Esophagus (tissue), 2 donors: ENCODE results near the gene LMO4. TPM values are rescaled to one million over a fixed set of nuclear protein-coding genes. Genes with fewer than 3 reads are reported as not detected.

ENCODE experiments used
- H3K27ac ChIP-seq, 2 donors: one replicate each; pipeline ENCODE4 v1.5.1; 2013; ENCODE audit warnings: low read depth in 2 of 2, mild to moderate bottlenecking in 2 of 2, inconsistent platforms in 1 of 2, low read length in 1 of 2, moderate library complexity in 1 of 2
- H3K27me3 ChIP-seq, 2 donors: one replicate each; pipeline ENCODE4 v1.6.1; 2013; ENCODE audit warnings: low read length in 2 of 2, control low read depth in 1 of 2, mild to moderate bottlenecking in 1 of 2; ENCODE audit not compliant: insufficient read depth in 2 of 2, control insufficient read depth in 1 of 2
- H3K36me3 ChIP-seq, 2 donors: one replicate each; pipeline ENCODE4 v1.6.1; 2013; ENCODE audit warnings: low read length in 1 of 2; ENCODE audit not compliant: control insufficient read depth in 2 of 2, insufficient read depth in 2 of 2
- H3K4me1 ChIP-seq, 2 donors: one replicate each; pipeline ENCODE4 v1.6.1; 2013; ENCODE audit warnings: low read length in 1 of 2; ENCODE audit not compliant: control insufficient read depth in 2 of 2, insufficient read depth in 2 of 2
- H3K4me3 ChIP-seq, 2 donors: one replicate each; pipeline ENCODE4 v1.5.1; 2013; ENCODE audit warnings: low read length in 2 of 2, mild to moderate bottlenecking in 2 of 2, low read depth in 1 of 2, moderate library complexity in 1 of 2
- H3K9me3 ChIP-seq, 2 donors: one replicate each; pipeline ENCODE4 v1.6.1; 2013; ENCODE audit warnings: mild to moderate bottlenecking in 2 of 2, low read depth in 1 of 2, low read length in 1 of 2, moderate library complexity in 1 of 2; ENCODE audit not compliant: control insufficient read depth in 2 of 2, insufficient read depth in 1 of 2
- WGBS, 2 donors: extraction: QIAGEN DNeasy Blood & Tissue Kit; methylation state at CpG; one replicate each; pipeline ENCODE4 v1.1.7; 2013; 5-methylcytosine and 5-hydroxymethylcytosine counted together
- polyA plus RNA-seq, 2 donors: library from polyadenylated mRNA; stranded (reverse); fragments of 200-250 nt; gene quantifications; one replicate each; pipeline ENCODE4 v1.2.3, GENCODE V29; 2013
- donor health status: healthy with polysubstance abuse.
- donor health status: Bipolar disorder and iron deficiency.

LMO4 gene
- polyA plus RNA-seq, 2 donors: 46.7 to 76.8 TPM

DNA sequence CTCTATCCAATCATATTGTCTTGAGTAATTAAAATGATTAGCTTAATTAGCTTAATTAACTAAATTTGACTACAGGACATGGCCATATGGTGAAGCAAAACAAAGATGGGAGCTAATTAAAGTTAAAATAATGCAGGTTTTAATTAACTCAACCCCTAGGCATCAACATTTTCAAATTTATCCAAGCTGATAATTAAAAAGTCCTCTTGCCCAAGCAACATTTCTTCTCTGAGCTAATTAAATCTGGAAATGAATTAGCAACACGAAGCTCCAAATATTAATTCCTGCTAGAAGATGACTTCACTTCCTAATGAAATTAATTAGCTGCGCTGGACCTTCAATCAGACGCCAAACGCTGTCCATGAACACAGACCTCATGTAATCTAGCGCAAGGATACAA, 27.9 kb downstream of the LMO4 start:
- no peaks in the 10 kb centered on the region for H3K27me3 ChIP-seq
- H3K4me1 ChIP-seq: no peaks in the 10 kb centered on the region
- no peak overlapping the region for H3K27ac ChIP-seq
- 86 to 95% methylated on average over 5 of the region's 5 CpGs for WGBS, 2 donors
- no peak overlapping the region for H3K4me3 ChIP-seq
- peaks cover 0 to 7% of the 10 kb centered on the region in 2 donors for H3K36me3 ChIP-seq
- H3K9me3 ChIP-seq: no peaks in the 10 kb centered on the region

- no peak overlapping the region for H3K4me3 ChIP-seq
- no peak overlapping the region for H3K27ac ChIP-seq
- H3K27me3 ChIP-seq: no peaks in the 10 kb centered on the region
- no peaks in the 10 kb centered on the region for H3K4me1 ChIP-seq
- H3K36me3 ChIP-seq: peaks cover 0 to 7% of the 10 kb centered on the region in 2 donors
- 79 to 94% methylated on average over 1 of the region's 1 CpG for WGBS, 2 donors
- no peaks in the 10 kb centered on the region for H3K9me3 ChIP-seq
Measured at GRCh38 chr1:87358219-87358618, 29.5 kb downstream of the LMO4 start.

- Histone ChIP-seq H3K27me3 (no peaks in the 10 kb centered on the region), H3K36me3 (peaks cover 0 to 7% of the 10 kb centered on the region in 2 donors), H3K9me3 (no peaks in the 10 kb centered on the region), H3K27ac (no peak overlapping the region), H3K4me1 (no peaks in the 10 kb centered on the region), H3K4me3 (no peak overlapping the region)
- 92 to 95% methylated on average over 1 of the region's 1 CpG for WGBS, 2 donors
Measured at GRCh38 chr1:87359586-87359985, 30.9 kb downstream of the LMO4 start.

- H3K9me3 ChIP-seq: no peaks in the 10 kb centered on the region
- H3K36me3 ChIP-seq: peaks cover 0 to 7% of the 10 kb centered on the region in 2 donors
- H3K27ac ChIP-seq: no peak overlapping the region
- no peaks in the 10 kb centered on the region for H3K4me1 ChIP-seq
- H3K4me3 ChIP-seq: no peak overlapping the region
- WGBS, 2 donors: 73 to 79% methylated on average over 5 of the region's 5 CpGs
- H3K27me3 ChIP-seq: no peaks in the 10 kb centered on the region
Measured at GRCh38 chr1:87362063-87362833, 33.6 kb downstream of the LMO4 start.

DNA sequence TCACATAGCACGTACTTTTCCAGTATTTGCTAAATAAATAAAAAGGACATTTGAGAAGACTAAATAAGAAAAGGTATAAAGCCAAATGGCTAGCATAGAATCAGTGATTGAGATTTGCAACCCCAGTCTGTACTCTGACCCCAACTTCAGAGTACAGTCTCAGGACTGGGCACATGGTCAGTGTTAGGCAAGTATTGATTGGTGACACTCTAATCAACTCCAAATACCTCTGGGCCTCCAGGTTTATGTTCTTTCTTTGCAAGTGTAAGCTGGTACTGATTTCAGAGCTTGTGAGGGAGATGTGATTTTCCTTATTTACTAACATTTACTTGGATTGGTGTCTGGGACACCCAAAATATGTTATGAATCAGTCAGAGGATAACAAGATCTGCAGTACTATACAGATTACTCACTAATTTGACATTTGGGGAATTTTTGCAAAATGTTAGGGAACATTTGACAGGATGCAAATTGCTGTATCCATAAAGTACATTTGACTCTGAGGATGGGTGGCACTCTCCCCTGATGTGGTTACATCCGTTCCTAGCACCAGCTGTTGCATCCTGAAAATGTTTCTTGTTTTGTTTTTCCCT, 34.2 kb downstream of the LMO4 start:
- H3K4me1 ChIP-seq: no peaks in the 10 kb centered on the region
- no peak overlapping the region for H3K27ac ChIP-seq
- H3K4me3 ChIP-seq: no peak overlapping the region
- WGBS, 2 donors: 86 to 89% methylated on average over 2 of the region's 2 CpGs
- H3K27me3 ChIP-seq: no peaks in the 10 kb centered on the region
- H3K36me3 ChIP-seq: peaks cover 0 to under 1% of the 10 kb centered on the region in 2 donors
- no peaks in the 10 kb centered on the region for H3K9me3 ChIP-seq

- Histone ChIP-seq H3K9me3 (no peaks in the 10 kb centered on the region), H3K4me3 (no peak overlapping the region), H3K36me3 (no peaks in the 10 kb centered on the region), H3K27me3 (no peaks in the 10 kb centered on the region), H3K4me1 (no peaks in the 10 kb centered on the region), H3K27ac (no peak overlapping the region)
- 63% methylated on average over 3 of the region's 3 CpGs for WGBS, 2 donors
Measured at GRCh38 chr1:87367549-87367948, 38.9 kb downstream of the LMO4 start.

DNA sequence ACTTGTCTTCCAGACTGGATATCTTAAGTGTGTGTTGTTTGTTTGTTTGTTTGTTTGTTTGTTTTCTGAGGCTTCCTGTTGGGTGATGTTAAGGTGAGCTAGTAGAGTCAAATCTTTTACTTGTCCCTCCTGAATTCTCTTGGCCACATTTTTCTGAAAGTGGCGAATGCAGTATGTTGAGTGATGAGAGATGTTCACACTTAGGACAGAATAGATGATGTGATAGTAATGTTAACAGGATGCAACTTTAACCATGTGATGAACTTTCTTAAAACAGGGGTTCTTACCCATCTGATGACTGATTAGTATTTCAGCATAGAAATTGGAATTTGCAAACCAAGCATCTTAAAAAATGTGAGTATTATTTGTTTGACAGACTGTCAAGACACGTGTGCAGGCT, 40.2 kb downstream of the LMO4 start:
- Histone ChIP-seq H3K4me1 (no peaks in the 10 kb centered on the region), H3K4me3 (no peak overlapping the region), H3K27ac (no peak overlapping the region), H3K9me3 (no peaks in the 10 kb centered on the region), H3K36me3 (no peaks in the 10 kb centered on the region), H3K27me3 (no peaks in the 10 kb centered on the region)
- WGBS, 2 donors: 75 to 77% methylated on average over 2 of the region's 2 CpGs

DNA sequence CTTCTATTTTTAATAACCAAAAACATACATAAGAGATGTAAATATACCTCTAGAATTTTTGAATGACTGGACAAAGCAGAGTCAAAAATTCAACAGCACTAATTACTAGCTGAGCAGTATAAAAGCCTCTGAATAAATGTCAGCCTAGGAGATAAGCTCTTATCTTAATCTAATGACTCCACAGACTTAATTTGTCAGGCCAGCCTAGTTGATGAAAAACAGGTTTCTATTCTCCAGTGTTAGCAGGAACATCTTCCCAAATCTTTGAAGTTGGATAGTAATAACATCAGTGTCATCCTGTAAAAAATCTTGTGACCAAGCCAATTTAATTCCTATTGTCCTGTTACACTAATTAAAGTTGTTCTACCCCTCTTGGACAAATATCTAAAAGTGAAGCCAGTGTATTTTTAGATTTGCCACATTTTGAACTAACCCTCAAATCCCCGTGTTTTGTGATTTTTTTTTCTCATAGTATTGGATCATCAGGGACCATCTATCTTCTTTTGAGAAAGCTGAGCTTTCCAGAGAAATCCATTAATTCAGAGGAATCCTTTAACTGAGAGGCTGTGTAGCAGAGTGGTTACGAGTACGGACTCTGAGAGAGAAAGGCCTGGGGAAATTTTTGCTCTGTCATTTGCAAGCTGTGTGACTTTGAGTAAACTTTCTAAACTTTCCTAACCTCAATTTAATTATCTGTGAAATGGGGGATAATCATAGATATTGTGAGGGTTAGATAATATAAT, 41.2 kb downstream of the LMO4 start:
- Histone ChIP-seq H3K27me3 (no peaks in the 10 kb centered on the region), H3K4me3 (no peak overlapping the region), H3K27ac (no peak overlapping the region), H3K9me3 (no peaks in the 10 kb centered on the region), H3K4me1 (no peaks in the 10 kb centered on the region), H3K36me3 (no peaks in the 10 kb centered on the region)
- 75% methylated on average over 3 of the region's 3 CpGs for WGBS, 2 donors

DNA sequence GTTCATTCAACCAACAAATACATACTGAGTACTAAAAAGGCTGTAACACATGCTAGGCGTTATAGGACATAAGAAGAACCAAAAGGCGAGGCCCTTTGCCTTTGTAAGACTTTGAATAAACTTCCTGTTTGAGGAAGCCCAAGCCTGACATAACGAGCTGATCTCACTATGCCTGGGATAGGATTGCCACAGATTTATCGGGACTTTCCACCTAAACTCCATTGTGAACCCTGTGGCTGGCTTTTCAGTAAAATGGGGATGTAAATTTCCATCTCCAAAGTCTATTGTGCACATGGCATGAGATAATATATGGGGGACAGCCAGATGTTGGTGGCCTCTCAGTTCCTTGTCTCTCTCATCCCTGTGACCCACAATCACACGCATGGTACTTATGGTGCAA, 41.9 kb downstream of the LMO4 start:
- 70 to 72% methylated on average over 5 of the region's 5 CpGs for WGBS, 2 donors
- Histone ChIP-seq H3K36me3 (no peaks in the 10 kb centered on the region), H3K4me1 (no peaks in the 10 kb centered on the region), H3K27me3 (no peaks in the 10 kb centered on the region), H3K27ac (no peak overlapping the region), H3K4me3 (no peak overlapping the region), H3K9me3 (peaks cover 0 to 3% of the 10 kb centered on the region in 2 donors)
